Measurements from ENCODE around the gene CATSPER4. TPM values are rescaled to one million over a fixed set of nuclear protein-coding genes. Genes with fewer than 3 reads are reported as not detected.
"Not testable (repeated sequence)": the region's sequence is repeated elsewhere in the genome, so short reads cannot be mapped to it uniquely, and the experiment has no call there.

Gene CATSPER4
- total RNA-seq, 2 experiments from 2014 or later: not detected

- H3K27me3 Mint-ChIP-seq: no peaks in the 10 kb centered on the region
- no peaks in the 10 kb centered on the region for H3K9me3 Mint-ChIP-seq
- peak; percentile 14 for DNase-seq
- no peaks in the 10 kb centered on the region for H3K36me3 Mint-ChIP-seq
- ChIA-PET POLR2A (no interaction called here), CTCF (interaction anchor here (1.3 to 2.2 kb wide), 3 partner anchors 30 to 118 kb away, joined by 5 to 6 read pairs (median 6); partner anchors contain the start of gene CEP85)
- intact Hi-C loops (cut with micrococcal nuclease): no loop called here
- no peak overlapping the region for H3K4me3 Mint-ChIP-seq
- H3K4me1 Mint-ChIP-seq (ENCODE audit: low read depth): peaks cover 32% of the 10 kb centered on the region
- no peak overlapping the region for H3K27ac Mint-ChIP-seq
Observed at GRCh38 chr1:26203642-26204318, 13.4 kb downstream of the CATSPER4 start.

- ChIA-PET CTCF (interaction anchor here (0.8 to 1.5 kb wide), 5 partner anchors 23 to 207 kb away, joined by 3 to 6 read pairs (median 3); partner anchors contain the start of genes CEP85 and ZNF593), POLR2A (no interaction called here)
- intact Hi-C loops (cut with micrococcal nuclease): no loop called here
- H3K9me3 Mint-ChIP-seq: no peaks in the 10 kb centered on the region
- no peak overlapping the region for H3K4me3 Mint-ChIP-seq
- H3K27me3 Mint-ChIP-seq: no peaks in the 10 kb centered on the region
- H3K27ac Mint-ChIP-seq: no peak overlapping the region
- no peaks in the 10 kb centered on the region for H3K4me1 Mint-ChIP-seq (ENCODE audit: low read depth)
- no peak for DNase-seq
- H3K36me3 Mint-ChIP-seq: no peaks in the 10 kb centered on the region
Observed at GRCh38 chr1:26210147-26210870, 19.9 kb downstream of the CATSPER4 start.

- H3K4me3 Mint-ChIP-seq: no peak overlapping the region
- H3K4me1 Mint-ChIP-seq (ENCODE audit: low read depth): no peaks in the 10 kb centered on the region
- H3K27me3 Mint-ChIP-seq: no peaks in the 10 kb centered on the region
- H3K9me3 Mint-ChIP-seq: no peaks in the 10 kb centered on the region
- ChIA-PET CTCF (interaction anchor here (1.2 to 1.6 kb wide), 2 partner anchors 21 to 43 kb away, joined by 4 to 6 read pairs; partner anchors contain the start of genes CEP85 and ZNF593), POLR2A (no interaction called here)
- no peak overlapping the region for H3K27ac Mint-ChIP-seq
- intact Hi-C loops (cut with micrococcal nuclease): no loop called here
- no peak for DNase-seq
- H3K36me3 Mint-ChIP-seq: no peaks in the 10 kb centered on the region
Observed at GRCh38 chr1:26212726-26213125, 22.3 kb downstream of the CATSPER4 start.

GRCh38 chr1:26213335-26213905 is 23.0 kb downstream of the CATSPER4 start:
- H3K4me3 Mint-ChIP-seq: no peak overlapping the region
- H3K9me3 Mint-ChIP-seq: no peaks in the 10 kb centered on the region
- no peaks in the 10 kb centered on the region for H3K4me1 Mint-ChIP-seq (ENCODE audit: low read depth)
- CTCF ChIA-PET: interaction anchor here (1.2 to 1.6 kb wide), 2 partner anchors 20 to 43 kb away, joined by 4 to 6 read pairs; partner anchors contain the start of genes CEP85 and ZNF593
- no peak for DNase-seq
- POLR2A ChIA-PET: no interaction called here
- no peaks in the 10 kb centered on the region for H3K36me3 Mint-ChIP-seq
- no peaks in the 10 kb centered on the region for H3K27me3 Mint-ChIP-seq
- no peak overlapping the region for H3K27ac Mint-ChIP-seq
- intact Hi-C loops (cut with micrococcal nuclease): no loop called here

GRCh38 chr1:26215246-26215645 is 24.8 kb downstream of the CATSPER4 start:
- intact Hi-C loops (cut with micrococcal nuclease): no loop called here
- POLR2A ChIA-PET: no interaction called here
- H3K9me3 Mint-ChIP-seq: no peaks in the 10 kb centered on the region
- CTCF ChIA-PET: no interaction called here
- no peak overlapping the region for H3K4me3 Mint-ChIP-seq
- DNase-seq: no peak
- no peaks in the 10 kb centered on the region for H3K36me3 Mint-ChIP-seq
- H3K27ac Mint-ChIP-seq: no peak overlapping the region
- no peaks in the 10 kb centered on the region for H3K4me1 Mint-ChIP-seq (ENCODE audit: low read depth)
- H3K27me3 Mint-ChIP-seq: no peaks in the 10 kb centered on the region

GRCh38 chr1:26218906-26219494 is 28.6 kb downstream of the CATSPER4 start:
- no peaks in the 10 kb centered on the region for H3K4me1 Mint-ChIP-seq (ENCODE audit: low read depth)
- ChIA-PET POLR2A (no interaction called here), CTCF (interaction anchor here (1.6 kb wide), 1 partner anchor 74 kb away, joined by 4 read pairs; no protein-coding TSS in a partner anchor)
- H3K9me3 Mint-ChIP-seq: no peaks in the 10 kb centered on the region
- no peaks in the 10 kb centered on the region for H3K36me3 Mint-ChIP-seq
- H3K4me3 Mint-ChIP-seq: no peak overlapping the region
- H3K27me3 Mint-ChIP-seq: no peaks in the 10 kb centered on the region
- DNase-seq: no peak
- H3K27ac Mint-ChIP-seq: no peak overlapping the region
- intact Hi-C loops (cut with micrococcal nuclease): no loop called here

GRCh38 chr1:26220199-26220912 is 30.0 kb downstream of the CATSPER4 start:
- ChIA-PET CTCF (interaction anchor here (1.2 to 1.6 kb wide), 2 partner anchors 51 to 75 kb away, joined by 3 to 4 read pairs; partner anchors contain the start of gene ZNF593), POLR2A (no interaction called here)
- no peak overlapping the region for H3K27ac Mint-ChIP-seq
- no peaks in the 10 kb centered on the region for H3K36me3 Mint-ChIP-seq
- intact Hi-C loops (cut with micrococcal nuclease): no loop called here
- peaks cover 7% of the 10 kb centered on the region for H3K27me3 Mint-ChIP-seq
- no peaks in the 10 kb centered on the region for H3K9me3 Mint-ChIP-seq
- H3K4me1 Mint-ChIP-seq (ENCODE audit: low read depth): no peaks in the 10 kb centered on the region
- no peak for DNase-seq
- no peak overlapping the region for H3K4me3 Mint-ChIP-seq

- Mint-ChIP-seq H3K4me1 (ENCODE audit: low read depth) (peaks cover 5% of the 10 kb centered on the region), H3K9me3 (no peaks in the 10 kb centered on the region), H3K36me3 (no peaks in the 10 kb centered on the region), H3K4me3 (no peak overlapping the region), H3K27ac (no peak overlapping the region), H3K27me3 (peaks cover 13% of the 10 kb centered on the region)
- ChIA-PET CTCF (interaction anchor here (1.2 to 2.1 kb wide), 2 partner anchors 13 to 51 kb away, joined by 3 to 9 read pairs; partner anchors contain the start of genes CEP85 and ZNF593), POLR2A (no interaction called here)
- intact Hi-C loops (cut with micrococcal nuclease): no loop called here
- no peak for DNase-seq
Observed at GRCh38 chr1:26221094-26221493, 30.7 kb downstream of the CATSPER4 start.

GRCh38 chr1:26224606-26225005 is 34.2 kb downstream of the CATSPER4 start:
- Mint-ChIP-seq H3K27me3 (peaks cover 21% of the 10 kb centered on the region), H3K36me3 (no peaks in the 10 kb centered on the region), H3K27ac (no peak overlapping the region), H3K4me3 (no peak overlapping the region), H3K9me3 (no peaks in the 10 kb centered on the region), H3K4me1 (ENCODE audit: low read depth) (peaks cover 5% of the 10 kb centered on the region)
- POLR2A ChIA-PET: no interaction called here
- DNase-seq: no peak
- CTCF ChIA-PET: interaction anchor here (1.2 kb wide), 1 partner anchor 9 kb away, joined by 5 read pairs; the partner anchor contains the start of gene CEP85
- intact Hi-C loops (cut with micrococcal nuclease): no loop called here

- ChIA-PET CTCF (interaction anchor here (1.0 to 1.2 kb wide), 2 partner anchors 8 to 10 kb away, joined by 3 to 5 read pairs; partner anchors contain the start of gene CEP85), POLR2A (no interaction called here)
- peaks cover 5% of the 10 kb centered on the region for H3K4me1 Mint-ChIP-seq (ENCODE audit: low read depth)
- DNase-seq: peak; percentile 70
- H3K4me3 Mint-ChIP-seq: peak overlapping the region; percentile 49
- H3K9me3 Mint-ChIP-seq: no peaks in the 10 kb centered on the region
- intact Hi-C loops (cut with micrococcal nuclease): no loop called here
- H3K27ac Mint-ChIP-seq: no peak overlapping the region
- H3K36me3 Mint-ChIP-seq: no peaks in the 10 kb centered on the region
- H3K27me3 Mint-ChIP-seq: peaks cover 21% of the 10 kb centered on the region
Observed at GRCh38 chr1:26225033-26225831, 34.8 kb downstream of the CATSPER4 start.

GRCh38 chr1:26230682-26231081 is 40.3 kb downstream of the CATSPER4 start:
- H3K27ac Mint-ChIP-seq, POLR2A ChIA-PET, H3K4me3 Mint-ChIP-seq, H3K36me3 Mint-ChIP-seq, DNase-seq, H3K9me3 Mint-ChIP-seq: not testable (repeated sequence)
- CTCF ChIA-PET: interaction anchor here (0.6 to 2.3 kb wide), 3 partner anchors 45 to 87 kb away, joined by 3 to 13 read pairs (median 3); partner anchors contain the start of gene ZNF593
- Mint-ChIP-seq H3K27me3 (peaks cover 11% of the 10 kb centered on the region), H3K4me1 (ENCODE audit: low read depth) (peaks cover 14% of the 10 kb centered on the region)
- intact Hi-C loops (cut with micrococcal nuclease): loop anchor here (5.0 kb wide), 1 partner anchor 798 kb away; the partner anchor contains the start of gene MACO1
